GM12865 (cell line): ENCODE measurements around the gene PDE11A.

Source experiments
- DNase-seq: peaks from one replicate; pipeline ENCODE4 v3.0.0; 2010; ENCODE audit warnings: low read depth
- H3K4me3 ChIP-seq: 2 replicates; pipeline ENCODE4 v1.5.1; 2011; ENCODE audit warnings: mild to moderate bottlenecking, low read depth, low read length, control low read depth
- TF ChIP-seq, protein P1 (sequence below): IDR thresholded peaks from 2 replicates; pipeline ENCODE4 v1.5.1; 2011; ENCODE audit warnings: low read length, control low read depth, low read depth, inconsistent platforms; ENCODE audit not compliant: insufficient read depth; ENCODE audit errors: missing control alignments

The PDE11A gene

DNA sequence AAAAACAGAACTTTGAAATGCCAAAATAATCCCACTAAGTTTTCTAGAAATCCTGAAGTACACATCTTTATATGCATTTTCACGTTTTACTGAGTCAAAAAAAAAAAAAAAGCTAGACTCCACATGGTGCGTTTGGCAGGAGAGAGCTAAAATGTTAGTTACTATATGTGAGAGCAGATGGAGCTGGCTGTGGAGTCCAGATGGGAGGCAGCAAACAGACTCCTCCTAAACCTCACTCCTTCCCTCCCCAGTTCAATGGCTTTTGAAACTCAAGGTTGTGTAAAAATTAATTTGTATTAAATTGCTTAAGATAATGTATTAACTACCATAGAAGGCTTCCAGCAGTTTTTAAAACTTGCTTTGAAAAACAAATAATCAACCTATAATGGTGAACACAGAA, 431.2 kb downstream of the PDE11A start:
- TF ChIP-seq, protein P1, sequence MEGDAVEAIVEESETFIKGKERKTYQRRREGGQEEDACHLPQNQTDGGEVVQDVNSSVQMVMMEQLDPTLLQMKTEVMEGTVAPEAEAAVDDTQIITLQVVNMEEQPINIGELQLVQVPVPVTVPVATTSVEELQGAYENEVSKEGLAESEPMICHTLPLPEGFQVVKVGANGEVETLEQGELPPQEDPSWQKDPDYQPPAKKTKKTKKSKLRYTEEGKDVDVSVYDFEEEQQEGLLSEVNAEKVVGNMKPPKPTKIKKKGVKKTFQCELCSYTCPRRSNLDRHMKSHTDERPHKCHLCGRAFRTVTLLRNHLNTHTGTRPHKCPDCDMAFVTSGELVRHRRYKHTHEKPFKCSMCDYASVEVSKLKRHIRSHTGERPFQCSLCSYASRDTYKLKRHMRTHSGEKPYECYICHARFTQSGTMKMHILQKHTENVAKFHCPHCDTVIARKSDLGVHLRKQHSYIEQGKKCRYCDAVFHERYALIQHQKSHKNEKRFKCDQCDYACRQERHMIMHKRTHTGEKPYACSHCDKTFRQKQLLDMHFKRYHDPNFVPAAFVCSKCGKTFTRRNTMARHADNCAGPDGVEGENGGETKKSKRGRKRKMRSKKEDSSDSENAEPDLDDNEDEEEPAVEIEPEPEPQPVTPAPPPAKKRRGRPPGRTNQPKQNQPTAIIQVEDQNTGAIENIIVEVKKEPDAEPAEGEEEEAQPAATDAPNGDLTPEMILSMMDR: no peak
- H3K4me3 ChIP-seq: no peak overlapping the region
- DNase-seq: no peak

DNA sequence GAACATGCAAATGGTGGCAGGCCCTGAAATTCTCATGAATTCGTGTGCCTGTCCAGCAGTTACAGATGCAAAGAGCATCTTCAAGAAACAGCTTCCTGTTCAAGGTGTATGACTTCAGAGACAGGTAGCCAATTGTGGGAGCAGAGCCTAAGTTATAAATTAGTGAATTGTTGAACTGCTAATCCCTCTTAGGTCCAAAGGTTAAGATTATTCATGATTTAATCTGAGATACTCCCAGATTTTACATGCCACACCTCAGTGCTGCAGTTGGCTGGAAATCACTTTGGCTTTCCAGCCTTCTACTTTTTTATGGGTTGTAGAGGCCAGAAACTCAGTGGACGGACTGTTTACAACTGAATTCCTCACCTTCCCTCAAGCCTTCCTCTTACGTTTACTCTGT, 432.2 kb downstream of the PDE11A start:
- H3K4me3 ChIP-seq: no peak overlapping the region
- no peak for DNase-seq
- TF ChIP-seq, protein P1: no peak

DNA sequence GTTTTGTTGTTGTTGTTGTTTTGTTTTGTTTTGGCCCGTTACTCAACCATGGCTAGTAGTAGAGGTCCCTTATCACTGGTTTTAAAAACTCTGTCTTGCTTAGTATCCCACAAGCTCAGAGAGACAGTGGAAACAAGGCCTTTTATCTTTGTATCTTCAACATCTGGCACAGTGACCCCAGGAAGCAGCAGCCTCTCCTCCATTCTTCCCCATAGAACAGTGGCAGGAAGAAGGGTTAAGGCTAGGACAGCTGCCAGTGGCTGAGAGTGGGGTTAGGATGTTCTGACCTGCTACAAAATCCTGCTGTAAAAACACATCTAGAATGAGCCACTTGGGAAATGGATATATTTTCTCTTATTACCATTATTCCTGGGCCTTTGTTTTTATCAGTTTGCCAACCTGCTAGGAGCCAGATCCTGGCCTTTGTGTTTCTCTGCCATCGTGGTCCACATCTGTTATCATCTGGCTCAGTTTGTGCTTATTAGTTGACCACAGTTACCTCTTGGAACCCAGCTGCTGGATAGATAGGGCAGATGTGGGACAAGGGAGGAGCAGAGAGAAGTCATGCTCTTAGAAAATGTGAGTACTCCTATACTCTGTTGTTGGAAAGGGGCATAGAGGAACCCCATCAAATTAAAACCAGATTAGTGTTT, 433.2 kb downstream of the PDE11A start:
- H3K4me3 ChIP-seq: no peak overlapping the region
- DNase-seq: no peak
- TF ChIP-seq, protein P1: no peak

DNA sequence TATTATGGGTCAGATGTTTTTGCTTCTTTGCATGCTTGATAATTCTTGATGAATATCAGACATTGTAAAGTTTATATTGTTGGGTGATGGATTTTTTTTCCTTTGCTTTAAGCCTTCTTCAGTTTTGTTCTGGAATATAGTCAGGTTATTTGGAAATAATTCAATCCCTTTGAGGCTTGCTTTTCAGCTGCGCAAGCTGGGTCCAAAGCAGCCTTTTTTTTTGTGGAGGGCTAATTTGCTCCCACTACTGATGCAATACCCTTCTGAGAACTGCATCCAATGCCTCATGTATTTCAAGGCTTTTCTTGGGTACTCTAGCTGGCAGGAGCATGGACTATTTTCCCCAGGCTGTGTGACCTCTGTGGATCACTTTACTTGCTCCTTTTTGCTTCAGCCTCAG, 434.1 kb downstream of the PDE11A start:
- TF ChIP-seq, protein P1: no peak
- DNase-seq: no peak
- H3K4me3 ChIP-seq: no peak overlapping the region

DNA sequence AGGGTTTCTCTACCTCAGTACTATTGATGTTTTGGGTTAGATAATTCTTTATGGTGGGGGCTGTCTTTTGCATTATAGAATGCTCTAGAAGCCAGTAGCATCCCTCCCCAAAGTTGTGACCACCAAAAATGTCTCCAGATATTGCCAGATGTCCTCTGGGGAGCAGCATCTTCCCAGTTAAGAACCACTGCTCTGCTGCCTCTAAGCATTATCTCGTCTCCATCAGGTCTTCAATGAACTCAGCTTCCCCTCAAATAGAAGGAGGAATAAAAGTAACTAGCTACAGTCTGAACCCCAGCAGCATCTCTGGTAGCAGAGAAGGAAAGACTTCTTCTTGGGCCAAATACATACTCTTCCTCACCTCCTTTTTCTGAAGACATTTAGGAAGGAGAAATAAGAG, 435.9 kb downstream of the PDE11A start:
- TF ChIP-seq, protein P1: no peak
- no peak overlapping the region for H3K4me3 ChIP-seq
- DNase-seq: no peak

- no peak overlapping the region for H3K4me3 ChIP-seq
- TF ChIP-seq, protein P1: no peak
- DNase-seq: no peak
Observed at GRCh38 chr2:177635696-177636095, 436.9 kb downstream of the PDE11A start.

DNA sequence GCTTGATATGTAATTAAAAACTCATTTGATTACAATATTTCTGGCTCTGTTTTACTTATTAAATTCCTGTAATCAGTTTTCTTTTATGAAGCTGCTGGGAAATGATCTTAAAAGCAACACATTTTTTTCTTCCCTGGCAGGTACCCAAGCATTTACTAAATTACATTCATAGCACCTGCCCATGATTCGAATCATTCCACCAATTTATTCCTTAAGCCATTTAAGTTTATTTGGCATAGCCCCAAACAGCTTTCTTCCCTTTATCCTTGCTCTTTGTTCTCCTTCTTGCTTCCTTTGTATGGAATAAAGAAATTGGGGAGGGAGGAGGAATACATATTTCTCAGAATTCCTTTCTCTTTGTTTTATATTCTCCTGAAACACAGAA, 438.7 kb downstream of the PDE11A start:
- TF ChIP-seq, protein P1: no peak
- peak overlapping the region; percentile 67 for H3K4me3 ChIP-seq

More for the DNA sequence above, 438.7 kb downstream of the PDE11A start:
- no peak for DNase-seq
